Posterior vena cava (tissue), 2 donors: ENCODE measurements around the gene PPP3CA. TPM values are rescaled to one million over a fixed set of nuclear protein-coding genes. Genes with fewer than 3 reads are reported as not detected.
"Not testable (repeated sequence)": the region's sequence is repeated elsewhere in the genome, so short reads cannot be mapped to it uniquely, and the experiment has no call there.

Experiments
- DNase-seq: peaks from one replicate; pipeline ENCODE4 v3.0.0-alpha.2; 2020; ENCODE audit warnings: low spot score
- intact Hi-C, 2 donors: fragments of 100-400 bp; cut with DNase I; formaldehyde crosslinking; loops; one replicate each; pipeline versions ENCODE4 v1.14.1 to v1.14.2; 2022 to 2023
- total RNA-seq, 2 donors: library from RNA; stranded (reverse); fragmentation: NEBNext Ultra II Directional; extraction: Animal tissue kit (Norgen Biotek cat#: 25700); gene quantifications; one replicate each; pipeline ENCODE4 v1.2.1, GENCODE V29; 2021
- donor health status: DM: yes; HTN: yes; CAD: no.
- donor health status: DM: yes; HTN: yes; CAD: no.

The PPP3CA gene
- total RNA-seq, 2 donors from 2014 or later, result 45.2 to 58.2 TPM

- intact Hi-C loops, result no loop called here
Observed at GRCh38 chr4:101009471-101009870, 337.9 kb downstream of the PPP3CA start.

GRCh38 chr4:101008503-101008902 is 338.8 kb downstream of the PPP3CA start:
- DNase-seq, result no peak
- intact Hi-C loops, result no loop called here

More at GRCh38 chr4:101009471-101009870, 337.9 kb downstream of the PPP3CA start:
- DNase-seq, result no peak

- no peak for DNase-seq
- intact Hi-C loops, result no loop called here
Observed at GRCh38 chr4:101005659-101006058, 341.7 kb downstream of the PPP3CA start.

- intact Hi-C loops, result no loop called here
- no peak for DNase-seq
Observed at GRCh38 chr4:101000496-101000895, 346.8 kb downstream of the PPP3CA start.

GRCh38 chr4:100995671-100996070 is 351.7 kb downstream of the PPP3CA start:
- intact Hi-C loops, result no loop called here
- DNase-seq, result no peak

DNA sequence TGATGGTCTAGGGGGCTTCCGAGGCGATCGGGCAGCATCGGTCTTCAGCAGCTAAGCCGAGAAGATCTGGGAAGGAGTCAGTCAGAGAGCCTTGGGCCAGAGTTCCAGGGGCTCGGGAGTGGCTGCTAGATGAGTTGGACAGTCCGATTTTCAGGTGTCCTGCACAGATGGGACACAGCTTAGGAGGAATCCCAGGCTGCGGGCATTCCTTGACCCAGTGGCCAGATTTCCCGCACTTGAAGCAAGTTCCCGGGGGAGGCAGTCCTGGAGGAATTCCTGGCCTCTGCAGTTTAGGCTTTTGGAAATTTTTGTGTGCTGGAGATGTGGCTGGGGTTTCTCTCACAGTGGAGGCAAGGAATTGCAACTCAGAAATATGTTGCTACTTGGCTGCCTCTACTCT is 352.3 kb downstream of the PPP3CA start:
- intact Hi-C loops, DNase-seq: not testable (repeated sequence)

DNA sequence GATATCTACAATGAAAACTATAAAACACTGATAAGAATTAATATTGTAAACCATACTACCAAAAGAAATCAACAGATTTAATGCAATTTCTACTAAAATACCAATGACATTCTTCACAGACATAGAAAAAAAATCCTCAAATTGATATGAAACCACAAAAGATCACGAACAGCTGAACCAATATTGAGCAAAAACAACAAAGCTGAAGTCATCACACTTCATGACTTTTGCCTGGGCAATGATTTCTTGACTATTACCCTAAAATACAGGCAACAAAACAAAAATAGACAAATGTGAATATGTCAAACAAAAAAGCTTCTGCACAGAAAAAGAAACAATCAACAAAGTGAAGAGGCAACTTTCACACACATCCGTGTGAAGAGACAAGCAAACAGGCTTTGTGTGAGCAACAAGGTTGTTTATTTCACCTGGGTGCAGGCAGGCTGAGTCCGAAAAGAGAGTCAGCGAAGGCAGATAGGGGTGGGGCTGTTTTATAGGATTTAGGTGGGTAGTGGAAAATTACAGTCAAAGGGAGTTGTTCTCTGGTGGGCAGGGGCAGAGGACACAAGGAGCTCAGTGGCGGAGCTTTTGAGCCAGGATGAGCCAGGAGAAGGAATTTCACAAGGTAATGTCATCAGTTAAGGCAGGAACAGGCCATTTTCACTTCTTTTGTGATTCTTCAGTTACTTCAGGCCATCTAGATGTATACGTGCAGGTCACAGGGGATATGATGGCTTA is 355.8 kb downstream of the PPP3CA start:
- intact Hi-C loops, DNase-seq: not testable (repeated sequence)

GRCh38 chr4:100989401-100989800 is 357.9 kb downstream of the PPP3CA start:
- intact Hi-C loops, result no loop called here
- no peak for DNase-seq

DNA sequence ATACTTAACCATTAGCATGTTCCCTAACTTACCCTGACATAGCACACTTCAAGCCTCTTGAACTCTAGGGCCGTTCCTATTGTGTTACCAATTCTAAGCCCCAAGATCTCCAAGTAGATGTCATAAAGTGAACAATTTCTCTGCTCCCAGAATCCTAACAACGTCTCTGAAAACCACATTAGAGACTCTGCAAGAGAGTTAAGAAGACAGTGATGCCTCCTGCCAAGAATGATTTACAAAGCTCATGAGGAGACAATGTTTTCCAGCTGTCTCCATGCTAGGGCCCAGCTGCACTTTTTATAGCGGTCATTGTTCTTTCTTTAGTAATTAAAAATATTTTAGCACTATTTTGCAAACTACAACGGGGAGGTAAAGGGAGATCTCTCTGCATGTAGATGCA is 358.4 kb downstream of the PPP3CA start:
- intact Hi-C loops, result no loop called here

DNA sequence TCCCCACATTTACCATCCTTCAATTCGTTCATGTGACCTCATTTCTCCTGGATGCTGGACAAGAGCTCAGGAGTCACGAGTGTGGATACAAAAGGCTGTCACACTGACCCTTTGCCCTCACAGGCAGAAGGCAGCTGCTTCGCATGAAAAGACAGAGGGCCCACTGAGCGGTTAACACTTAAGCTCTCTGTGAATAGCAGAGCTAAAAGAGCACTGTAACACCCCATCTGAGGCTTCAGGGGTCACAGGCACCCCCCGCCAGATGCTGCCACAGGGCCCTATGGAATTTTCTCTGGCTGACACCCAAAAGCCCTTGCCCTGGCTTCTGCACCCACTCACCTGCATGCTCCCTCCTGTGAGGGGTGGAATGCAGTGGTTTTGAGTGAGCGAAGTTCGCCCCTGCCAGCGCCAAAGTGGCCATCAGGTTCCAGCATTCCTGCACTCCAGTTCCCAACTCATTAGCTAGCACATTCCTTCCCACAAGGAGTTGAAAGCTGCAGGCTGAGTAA is 360.9 kb downstream of the PPP3CA start:
- DNase-seq, result no peak
- intact Hi-C loops, result no loop called here

More for the DNA sequence above, 358.4 kb downstream of the PPP3CA start:
- DNase-seq, result no peak

GRCh38 chr4:100985576-100985975 is 361.8 kb downstream of the PPP3CA start:
- intact Hi-C loops, result no loop called here

DNA sequence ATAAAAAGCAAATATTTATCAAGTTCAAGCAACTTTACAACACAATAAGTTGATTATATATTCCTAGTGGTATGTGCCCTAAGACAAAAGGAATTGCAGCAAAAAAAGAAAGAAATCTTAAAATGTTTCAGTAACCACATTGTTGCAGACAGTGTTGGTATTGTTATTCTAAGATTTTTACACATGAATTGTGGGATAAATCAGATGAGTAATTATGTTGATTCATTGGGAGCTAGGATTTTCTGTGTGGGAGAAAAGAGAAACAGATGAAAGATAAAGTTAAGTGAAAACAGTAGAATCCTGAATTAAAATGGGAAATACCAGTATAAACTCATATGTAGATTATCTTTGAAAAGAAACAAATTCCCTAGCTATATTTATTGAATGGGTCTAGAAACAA is 362.4 kb downstream of the PPP3CA start:
- intact Hi-C loops, result no loop called here
- no peak for DNase-seq

More at GRCh38 chr4:100985576-100985975, 361.8 kb downstream of the PPP3CA start:
- no peak for DNase-seq

GRCh38 chr4:100983426-100983825 is 363.9 kb downstream of the PPP3CA start:
- intact Hi-C loops, result no loop called here
- no peak for DNase-seq

GRCh38 chr4:100982345-100982744 is 365.0 kb downstream of the PPP3CA start:
- intact Hi-C loops, result no loop called here
- no peak for DNase-seq

DNA sequence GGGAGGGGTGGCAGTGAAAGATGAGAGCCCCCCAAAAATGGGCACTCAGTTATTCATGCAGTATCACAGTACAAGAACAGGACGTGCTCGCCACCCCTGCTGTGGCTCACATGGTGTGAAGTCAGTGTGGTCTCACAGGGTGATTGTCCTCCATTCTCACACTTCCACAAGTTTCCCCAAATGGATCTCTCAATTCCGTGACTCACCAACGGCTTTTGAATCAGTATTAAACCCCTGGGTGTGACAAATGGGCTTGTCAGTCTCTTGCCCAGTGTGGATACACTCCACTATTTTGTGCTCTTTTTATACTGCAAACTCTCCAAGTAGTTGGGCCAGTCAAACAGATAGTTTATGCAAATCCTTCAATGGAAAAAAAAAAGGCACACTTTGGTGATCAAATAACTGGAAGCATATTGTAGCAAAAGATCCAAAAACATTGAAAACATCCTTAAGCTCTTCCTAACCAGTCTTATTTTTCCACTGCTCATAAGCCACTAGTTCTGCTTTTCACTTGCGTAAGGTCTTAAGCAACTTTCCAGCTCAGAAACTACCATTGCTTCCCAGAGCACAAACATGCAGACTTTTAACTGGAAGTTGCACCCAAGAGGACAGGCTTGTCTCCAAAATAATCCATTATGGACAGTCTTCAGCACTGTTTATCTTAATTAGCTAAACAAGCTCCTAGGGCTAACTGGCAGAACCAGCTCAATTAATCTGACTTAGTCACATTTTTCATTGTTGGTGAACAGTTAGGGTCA is 365.7 kb downstream of the PPP3CA start:
- intact Hi-C loops, result no loop called here
- DNase-seq, result no peak

DNA sequence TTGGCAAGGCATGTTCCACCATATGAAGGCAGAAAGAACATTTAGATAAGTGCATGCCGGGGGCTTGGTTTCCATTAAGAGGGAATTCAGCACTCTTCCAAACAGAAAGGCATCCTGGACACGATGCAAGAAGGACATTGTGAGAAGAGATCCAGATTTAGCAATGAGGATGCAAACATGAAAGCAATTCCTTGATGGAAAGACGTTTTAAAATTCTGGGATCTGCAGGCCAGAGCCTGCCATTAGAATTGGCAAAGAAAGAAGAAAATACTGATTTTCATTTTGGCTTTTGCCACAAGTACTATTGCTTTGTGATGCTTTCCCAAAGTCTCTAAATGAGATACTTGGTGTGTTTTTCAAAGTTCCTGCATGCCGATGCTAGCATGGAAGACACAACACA is 367.6 kb downstream of the PPP3CA start:
- no peak for DNase-seq
- intact Hi-C loops, result no loop called here

GRCh38 chr4:100977746-100978397 is 369.5 kb downstream of the PPP3CA start:
- intact Hi-C loops, result no loop called here
- DNase-seq, result no peak

DNA sequence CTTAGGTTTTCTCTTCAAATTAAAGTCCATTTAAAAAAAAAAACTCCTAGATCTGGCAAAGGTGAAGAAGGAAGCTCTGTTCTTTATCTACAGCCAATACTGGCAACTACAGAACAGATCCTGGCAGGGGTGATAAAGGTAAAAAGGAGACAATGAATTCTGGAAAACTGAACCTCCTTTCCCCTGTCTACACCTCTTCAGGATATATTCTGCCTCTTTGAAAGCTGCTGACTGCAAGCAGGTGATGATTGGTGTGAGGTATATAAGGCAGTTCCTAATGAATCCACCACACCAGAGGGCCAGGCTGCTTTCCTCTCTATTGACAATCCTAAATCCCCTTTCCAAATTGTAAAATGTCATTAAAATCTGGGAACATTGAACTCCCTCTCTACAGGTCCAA is 370.1 kb downstream of the PPP3CA start:
- intact Hi-C loops, result no loop called here
- no peak for DNase-seq
